Right renal cortex interstitium (tissue), 3 donors: ENCODE measurements around the gene LOXHD1. TPM values are rescaled to one million over a fixed set of nuclear protein-coding genes. Genes with fewer than 3 reads are reported as not detected.

Source experiments
- DNase-seq, 3 donors: peaks; one replicate each; pipeline ENCODE4 v3.0.0-alpha.2; 2013; ENCODE audit warnings: low read depth in 3 of 3, low spot score in 2 of 3
- polyA plus RNA-seq, 3 donors: library from polyadenylated mRNA; unstranded; fragments of 120-200 nt; gene quantifications; one replicate each; pipeline ENCODE4 v1.2.1, GENCODE V29; 2013; ENCODE audit not compliant: insufficient read length in 3 of 3

Gene LOXHD1, protein sequence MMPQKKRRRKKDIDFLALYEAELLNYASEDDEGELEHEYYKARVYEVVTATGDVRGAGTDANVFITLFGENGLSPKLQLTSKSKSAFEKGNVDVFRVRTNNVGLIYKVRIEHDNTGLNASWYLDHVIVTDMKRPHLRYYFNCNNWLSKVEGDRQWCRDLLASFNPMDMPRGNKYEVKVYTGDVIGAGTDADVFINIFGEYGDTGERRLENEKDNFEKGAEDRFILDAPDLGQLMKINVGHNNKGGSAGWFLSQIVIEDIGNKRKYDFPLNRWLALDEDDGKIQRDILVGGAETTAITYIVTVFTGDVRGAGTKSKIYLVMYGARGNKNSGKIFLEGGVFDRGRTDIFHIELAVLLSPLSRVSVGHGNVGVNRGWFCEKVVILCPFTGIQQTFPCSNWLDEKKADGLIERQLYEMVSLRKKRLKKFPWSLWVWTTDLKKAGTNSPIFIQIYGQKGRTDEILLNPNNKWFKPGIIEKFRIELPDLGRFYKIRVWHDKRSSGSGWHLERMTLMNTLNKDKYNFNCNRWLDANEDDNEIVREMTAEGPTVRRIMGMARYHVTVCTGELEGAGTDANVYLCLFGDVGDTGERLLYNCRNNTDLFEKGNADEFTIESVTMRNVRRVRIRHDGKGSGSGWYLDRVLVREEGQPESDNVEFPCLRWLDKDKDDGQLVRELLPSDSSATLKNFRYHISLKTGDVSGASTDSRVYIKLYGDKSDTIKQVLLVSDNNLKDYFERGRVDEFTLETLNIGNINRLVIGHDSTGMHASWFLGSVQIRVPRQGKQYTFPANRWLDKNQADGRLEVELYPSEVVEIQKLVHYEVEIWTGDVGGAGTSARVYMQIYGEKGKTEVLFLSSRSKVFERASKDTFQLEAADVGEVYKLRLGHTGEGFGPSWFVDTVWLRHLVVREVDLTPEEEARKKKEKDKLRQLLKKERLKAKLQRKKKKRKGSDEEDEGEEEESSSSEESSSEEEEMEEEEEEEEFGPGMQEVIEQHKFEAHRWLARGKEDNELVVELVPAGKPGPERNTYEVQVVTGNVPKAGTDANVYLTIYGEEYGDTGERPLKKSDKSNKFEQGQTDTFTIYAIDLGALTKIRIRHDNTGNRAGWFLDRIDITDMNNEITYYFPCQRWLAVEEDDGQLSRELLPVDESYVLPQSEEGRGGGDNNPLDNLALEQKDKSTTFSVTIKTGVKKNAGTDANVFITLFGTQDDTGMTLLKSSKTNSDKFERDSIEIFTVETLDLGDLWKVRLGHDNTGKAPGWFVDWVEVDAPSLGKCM (N-terminal part only)
- under 1 TPM; 0.28 to 0.72 (median 0.68) TPM for polyA plus RNA-seq

GRCh38 chr18:46657115-46657955, at the start of gene LOXHD1:
LOXHD1 (minus strand) TSS chr18:46657220; CDS start chr18:46657033, 187 bp downstream.
- DNase-seq = no peak

- DNase-seq = no peak
These were observed 48.5 kb upstream of the LOXHD1 start for GRCh38 chr18:46705521-46705920.

DNA sequence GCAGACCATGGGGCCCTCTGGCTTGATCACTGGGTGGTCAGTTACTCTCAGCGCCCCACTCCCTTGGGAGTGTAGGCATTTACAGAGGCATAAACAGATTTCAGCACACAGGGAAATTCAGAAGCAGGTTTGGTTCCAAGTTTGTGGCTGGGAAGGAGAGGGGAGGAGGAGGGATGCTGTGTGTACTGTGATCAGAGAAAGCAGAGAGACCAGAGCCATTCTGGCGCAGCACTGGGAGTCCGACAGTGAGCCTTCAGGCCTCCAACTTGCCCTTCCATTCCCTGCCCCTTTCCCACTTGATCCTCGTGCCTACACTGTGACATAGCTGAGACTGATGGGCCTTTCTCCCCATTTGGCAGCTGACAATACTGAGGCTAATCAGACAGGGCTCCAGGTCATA, 47.8 kb upstream of the LOXHD1 start:
- DNase-seq = no peak

GRCh38 chr18:46704189-46704588, 47.2 kb upstream of the LOXHD1 start:
- no peak for DNase-seq

- no peak for DNase-seq
These were observed 45.5 kb upstream of the LOXHD1 start for GRCh38 chr18:46702471-46702870.

DNA sequence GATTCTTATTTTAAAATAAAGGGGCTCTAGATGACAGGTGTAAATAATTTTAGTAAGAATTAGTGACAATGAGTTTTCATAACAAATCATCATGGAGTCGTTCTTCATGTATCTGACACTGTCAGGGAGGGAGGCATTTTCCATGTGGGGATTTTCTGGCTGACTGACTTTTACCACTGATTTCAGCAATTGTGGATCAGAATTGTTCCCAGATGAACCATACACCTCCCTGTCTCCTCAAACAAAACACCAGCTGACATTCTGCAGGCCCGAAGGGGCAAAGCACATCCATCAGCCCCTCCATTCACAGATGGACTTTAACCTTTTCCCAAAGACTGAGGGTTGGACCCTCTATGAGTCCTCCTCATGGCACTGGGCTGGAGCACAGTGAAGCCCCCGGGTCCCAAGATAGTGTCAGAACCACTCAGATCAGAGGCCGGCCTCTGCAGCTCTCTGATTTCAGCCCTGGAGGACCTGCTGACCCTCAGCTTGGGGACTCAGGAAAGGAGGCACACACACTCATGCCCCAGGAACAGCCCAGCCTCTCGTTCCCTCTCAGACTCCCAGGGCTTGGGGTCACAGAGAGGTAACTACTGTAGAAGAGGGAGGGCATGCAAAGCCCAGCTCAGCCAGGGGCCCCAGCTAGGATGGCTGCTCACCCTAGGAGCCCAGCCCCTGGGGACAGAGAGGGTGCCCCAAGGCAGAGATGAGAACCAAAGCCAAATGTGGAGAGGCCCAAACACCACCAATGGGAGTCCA, 43.2 kb upstream of the LOXHD1 start:
- no peak for DNase-seq

DNA sequence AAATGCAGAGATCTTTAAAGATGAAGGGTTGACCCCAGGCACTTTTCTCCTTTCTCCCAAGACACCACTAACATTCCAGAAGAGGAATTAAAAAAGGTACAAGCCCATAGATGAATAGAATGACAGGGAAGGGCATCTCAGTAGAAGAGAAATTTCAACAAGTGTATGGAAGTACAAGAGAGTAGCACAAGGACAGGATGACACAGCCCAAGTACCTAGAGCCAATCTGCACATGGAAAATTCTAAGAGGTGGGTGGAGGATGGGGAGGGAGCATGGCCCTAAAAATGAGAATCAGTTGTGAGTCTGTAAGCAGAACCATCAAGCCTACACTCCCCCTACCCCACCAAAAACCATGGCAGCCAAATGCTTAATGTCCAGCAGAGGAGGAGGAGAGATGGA, 39.7 kb upstream of the LOXHD1 start:
- DNase-seq = no peak

- DNase-seq = no peak
These were observed 39.2 kb upstream of the LOXHD1 start for GRCh38 chr18:46696268-46696667.

DNA sequence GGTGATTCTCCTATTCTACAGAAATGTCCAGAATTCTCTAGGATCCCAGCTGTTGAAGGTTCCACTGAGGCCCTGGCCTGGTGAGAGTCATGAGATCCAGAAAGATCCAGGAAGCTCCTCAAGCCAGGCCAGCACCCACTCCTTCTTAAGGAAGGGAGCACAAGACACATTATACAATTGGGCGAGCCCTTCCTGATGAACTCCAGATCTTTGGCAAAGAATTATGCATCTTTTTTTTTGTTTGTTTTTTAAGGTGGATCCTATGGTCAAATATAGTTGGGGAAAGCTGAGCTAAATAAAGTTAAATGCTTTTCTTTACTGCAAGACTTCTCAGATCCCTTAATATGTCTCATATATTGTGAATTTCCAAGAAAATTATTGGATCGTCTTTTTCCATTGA, 37.0 kb upstream of the LOXHD1 start:
- no peak for DNase-seq

DNA sequence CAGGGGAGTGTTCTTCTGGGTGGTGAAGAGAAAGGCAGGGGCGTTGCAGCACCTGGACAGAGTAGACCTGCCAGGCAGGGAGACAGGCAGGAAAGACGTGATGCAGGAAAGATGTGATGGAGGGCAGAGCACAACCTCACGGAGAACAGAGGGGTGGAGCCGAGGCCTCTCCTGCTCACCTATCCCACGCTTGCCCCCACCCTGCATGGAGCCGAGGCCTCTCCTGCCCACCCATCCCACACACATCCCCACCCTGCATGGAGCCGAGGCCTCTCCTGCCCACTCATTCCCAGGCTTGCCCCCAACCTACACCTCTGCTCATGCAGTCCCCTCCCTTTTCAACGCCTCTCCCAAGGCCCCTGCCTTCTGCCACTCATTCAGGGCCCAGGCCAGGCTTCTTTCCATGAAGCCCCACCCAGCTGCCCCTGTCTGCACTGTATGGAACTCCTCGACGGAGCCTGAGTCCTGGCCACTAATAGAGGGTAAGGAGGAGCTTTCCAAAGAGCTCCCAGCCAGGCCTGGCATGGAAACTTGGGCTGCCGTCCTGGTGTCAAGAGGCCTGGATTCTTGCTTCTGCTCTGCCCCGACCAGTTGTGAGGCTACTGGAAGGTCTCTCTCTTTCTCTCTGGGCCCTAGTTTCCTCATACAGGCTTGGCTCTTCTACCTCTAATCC, 32.0 kb upstream of the LOXHD1 start:
- DNase-seq = no peak

- no peak for DNase-seq
These were observed 29.2 kb upstream of the LOXHD1 start for GRCh38 chr18:46686186-46686585.

- no peak for DNase-seq
These were observed 26.2 kb upstream of the LOXHD1 start for GRCh38 chr18:46683252-46683651.

DNA sequence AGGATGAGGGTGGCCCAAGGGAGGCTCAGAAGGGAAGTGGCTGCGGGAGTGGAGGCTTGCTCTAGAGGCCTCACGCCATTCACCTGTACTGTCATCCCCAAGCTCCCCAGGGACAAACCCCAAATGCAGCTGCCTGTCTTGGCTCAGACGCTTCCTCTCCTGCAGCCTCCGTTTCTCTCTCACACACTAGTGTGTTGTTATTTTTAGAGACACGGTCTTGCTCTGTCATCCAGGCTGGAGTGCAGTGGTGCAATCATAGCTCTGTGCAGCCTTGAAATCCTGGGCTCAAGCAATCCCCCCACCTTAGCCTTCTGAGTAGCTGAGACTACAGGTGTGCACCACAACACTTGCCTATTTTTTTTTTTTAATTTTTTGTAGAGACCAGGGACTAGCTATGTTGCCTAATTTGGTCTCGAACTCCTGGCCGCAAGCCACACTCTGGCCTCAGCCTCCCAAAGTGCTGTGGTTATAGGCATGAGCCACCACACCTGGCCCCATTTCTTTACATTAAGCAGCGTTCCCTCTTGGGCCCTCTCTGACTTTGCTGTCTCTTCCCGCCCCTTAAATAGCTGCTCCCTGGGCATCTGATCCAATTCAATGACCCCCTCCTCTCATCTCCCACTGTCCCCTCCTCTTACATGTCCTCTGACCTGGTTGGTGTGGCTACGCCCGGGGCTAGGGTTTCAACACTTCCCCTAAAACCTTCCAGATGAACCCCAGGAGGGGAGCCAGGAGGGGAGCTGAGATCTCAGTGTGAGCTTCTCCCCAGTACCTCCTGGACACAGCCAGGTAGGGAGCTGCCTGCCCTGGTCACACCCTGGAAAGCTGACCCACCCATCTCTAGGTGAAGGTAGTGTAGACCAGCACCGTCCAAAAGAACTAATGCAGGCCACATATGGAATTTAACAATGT, 24.0 kb upstream of the LOXHD1 start:
- DNase-seq = no peak

DNA sequence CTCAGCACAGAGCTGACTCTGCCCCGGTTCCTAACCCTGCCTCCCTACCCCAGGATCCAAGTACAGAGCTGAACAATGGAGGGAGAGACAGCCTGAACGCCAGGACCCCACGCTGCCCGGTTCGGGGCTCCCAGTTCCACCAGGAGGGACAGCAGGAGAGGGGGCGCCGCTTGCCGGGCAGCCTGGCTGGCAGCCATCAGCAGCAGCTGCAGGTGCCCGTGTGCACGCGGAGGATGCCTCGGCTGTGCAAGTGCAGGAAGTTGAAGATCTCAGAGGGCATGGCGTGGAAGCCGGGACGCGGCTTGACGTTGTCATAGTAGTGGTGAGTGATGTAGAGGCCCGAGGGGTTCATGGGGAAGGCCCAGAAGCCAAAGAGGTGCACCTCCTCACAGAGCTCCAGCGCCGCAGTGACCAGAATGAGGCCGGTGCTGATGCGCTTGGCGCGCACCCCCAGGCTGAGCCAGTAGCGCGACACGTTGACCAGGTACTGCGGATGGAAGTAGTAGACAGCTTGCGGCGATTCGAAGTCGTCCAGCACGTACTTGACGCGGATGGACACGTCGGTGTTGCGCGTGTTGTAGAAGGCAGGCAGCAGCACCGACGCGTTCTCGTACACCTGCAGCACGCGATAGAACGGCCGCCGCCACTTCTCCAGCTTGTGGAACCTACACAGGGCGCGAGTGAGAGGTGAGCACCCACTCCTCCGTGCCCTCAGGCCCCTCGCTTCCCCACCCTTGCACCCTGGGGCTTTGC, 23.0 kb upstream of the LOXHD1 start:
- DNase-seq = no peak

DNA sequence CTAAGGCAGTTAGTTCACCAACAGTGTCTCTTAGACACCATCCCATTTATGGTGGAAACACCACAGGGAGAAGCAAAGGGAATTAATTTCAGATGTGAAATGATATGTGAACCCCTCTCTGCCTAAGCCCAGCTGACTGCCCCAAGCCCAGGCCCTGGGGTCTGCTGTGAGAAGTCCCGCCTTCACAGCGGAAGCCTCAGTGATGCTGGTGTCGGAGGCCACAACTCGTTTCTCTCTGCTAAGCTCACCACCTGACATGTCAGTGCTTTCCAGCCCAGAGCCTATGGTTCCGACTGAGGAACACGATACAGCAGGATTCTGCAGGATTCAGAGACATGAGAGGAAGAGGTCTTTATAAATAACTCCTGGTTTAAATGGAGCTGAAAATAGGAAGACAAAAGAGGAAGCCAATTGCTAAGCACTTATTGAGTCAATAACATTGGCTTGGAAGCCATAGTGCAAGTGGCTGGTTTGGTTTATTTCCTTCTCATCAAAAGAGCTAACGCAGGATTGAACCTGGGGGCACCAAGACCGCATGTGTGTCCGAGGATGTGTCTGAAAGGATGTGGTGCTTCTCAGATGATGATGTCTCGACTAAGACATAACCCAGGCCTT, 21.9 kb upstream of the LOXHD1 start:
- no peak for DNase-seq

DNA sequence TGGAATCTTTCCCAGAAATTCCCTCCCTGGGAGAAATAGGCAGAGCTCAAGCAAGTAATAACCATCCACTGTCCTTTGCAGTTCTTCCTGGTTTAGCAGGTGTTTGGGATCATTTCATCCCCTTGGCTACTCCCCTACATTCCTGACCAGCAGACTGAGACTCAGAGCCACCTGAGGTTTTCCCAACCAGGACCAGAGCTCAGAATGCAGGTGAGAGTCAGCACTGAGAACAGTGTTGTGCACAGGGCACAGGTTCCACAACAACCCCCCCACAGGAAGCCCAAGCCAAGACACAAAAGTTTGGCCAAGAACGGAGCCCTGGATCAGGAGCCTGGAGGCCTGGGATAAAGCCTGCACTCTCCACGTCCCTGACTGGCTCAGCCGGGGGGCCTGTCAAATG, 21.0 kb upstream of the LOXHD1 start:
- no peak for DNase-seq

GRCh38 chr18:46677611-46678010, 20.6 kb upstream of the LOXHD1 start:
- no peak for DNase-seq
